Posterior vena cava (tissue), 2 donors: ENCODE data around the gene SRA1. TPM values are rescaled to one million over a fixed set of nuclear protein-coding genes. Genes with fewer than 3 reads are reported as not detected.

ENCODE experiments used
- DNase-seq: peaks from one replicate; pipeline ENCODE4 v3.0.0-alpha.2; 2020; ENCODE audit warnings: low spot score
- intact Hi-C, 2 donors: fragments of 100-400 bp; cut with DNase I; formaldehyde crosslinking; loops; one replicate each; pipeline versions ENCODE4 v1.14.1 to v1.14.2; 2022 to 2023
- total RNA-seq, 2 donors: library from RNA; stranded (reverse); fragmentation: NEBNext Ultra II Directional; extraction: Animal tissue kit (Norgen Biotek cat#: 25700); gene quantifications; one replicate each; pipeline ENCODE4 v1.2.1, GENCODE V29; 2021
- donor health status: DM: yes; HTN: yes; CAD: no.
- donor health status: DM: yes; HTN: yes; CAD: no.

SRA1 gene
- total RNA-seq, 2 donors from 2014 or later = 27.9 to 28.0 TPM

DNA sequence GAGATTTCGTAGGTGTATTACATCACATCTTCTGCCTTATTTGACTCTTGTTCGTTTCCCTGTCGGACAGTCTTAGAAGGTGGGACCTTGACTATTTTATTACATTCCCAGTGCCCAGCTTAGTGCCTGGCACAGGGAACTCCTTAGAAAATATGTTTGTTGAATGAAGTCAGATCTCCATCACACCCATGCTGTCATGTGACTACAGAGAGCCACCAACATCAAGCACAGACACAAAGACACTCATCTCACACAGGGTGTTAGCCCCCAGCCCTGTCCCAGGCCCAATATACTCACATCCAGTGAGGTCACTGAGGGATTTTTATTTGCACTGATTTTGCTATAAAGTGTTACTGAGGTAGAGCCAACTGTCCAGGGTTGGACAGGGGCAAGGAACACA, 692 bp upstream of the SRA1 start:
- intact Hi-C loops = no loop called here
- DNase-seq = no peak

DNA sequence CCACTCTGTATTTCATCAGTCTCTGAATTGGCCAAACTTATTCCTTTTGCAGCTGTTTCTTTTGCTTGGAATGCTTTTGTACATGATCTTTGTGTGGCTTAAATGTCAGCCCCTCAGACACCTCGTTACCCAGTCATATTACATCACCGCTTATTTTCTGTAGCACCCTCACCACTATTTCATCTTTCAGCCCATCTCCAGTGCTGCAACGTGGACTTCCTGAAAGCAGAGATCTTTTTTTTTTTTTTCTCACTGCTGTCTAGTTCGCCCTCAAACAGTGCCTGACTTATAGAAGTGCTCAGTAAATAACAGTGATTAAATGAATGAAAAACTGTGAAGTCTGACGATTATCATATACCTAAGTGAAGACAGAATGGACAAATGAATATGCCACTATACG, 835 bp downstream of the SRA1 start:
- DNase-seq = no peak
- intact Hi-C loops = no loop called here

DNA sequence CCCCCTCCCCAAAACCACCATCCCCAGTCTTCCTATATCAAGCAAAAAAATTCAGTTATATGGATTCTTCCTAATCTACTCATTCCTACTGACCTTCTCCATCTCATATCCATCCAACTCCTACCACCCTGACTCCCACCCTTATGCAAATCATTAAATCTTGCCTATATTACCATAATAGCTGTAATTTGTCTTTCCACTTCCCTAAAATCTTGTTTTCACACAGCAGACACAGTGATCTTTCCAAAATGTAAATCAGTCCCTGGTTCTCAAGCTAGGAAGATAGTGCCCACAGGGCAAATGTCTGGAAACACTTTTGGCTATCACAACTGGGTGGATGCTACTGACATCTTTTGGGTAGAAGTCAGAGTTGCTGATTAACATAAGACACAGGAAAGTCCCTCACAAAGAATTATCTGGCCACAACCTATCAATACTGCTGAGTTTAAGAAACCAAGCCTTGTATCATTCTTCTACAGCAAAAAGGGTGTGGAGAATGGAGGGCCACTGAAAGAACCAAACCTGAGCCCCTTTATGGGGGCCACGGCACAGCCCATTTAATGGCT, 1.4 kb downstream of the SRA1 start:
- DNase-seq = no peak
- intact Hi-C loops = no loop called here

DNA sequence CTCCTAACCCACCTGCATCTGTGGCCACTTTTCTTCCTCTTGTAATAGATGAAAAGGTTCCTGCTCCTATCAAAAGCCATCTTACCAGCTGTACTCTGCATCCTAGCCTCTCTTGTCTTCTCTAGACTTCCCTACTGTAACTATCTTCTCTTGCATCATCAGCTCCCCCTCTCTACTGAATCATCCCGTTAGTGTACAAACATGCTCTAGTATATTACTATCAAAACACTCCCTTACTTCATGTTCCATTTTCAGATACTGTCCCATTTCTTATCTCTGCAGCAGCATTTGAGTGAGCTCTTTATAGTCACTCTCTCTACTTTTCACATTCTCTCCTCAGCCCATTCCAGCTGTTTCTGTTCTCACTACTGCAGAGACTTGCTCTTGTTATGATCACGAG, 2.8 kb downstream of the SRA1 start:
- intact Hi-C loops = no loop called here
- no peak for DNase-seq

DNA sequence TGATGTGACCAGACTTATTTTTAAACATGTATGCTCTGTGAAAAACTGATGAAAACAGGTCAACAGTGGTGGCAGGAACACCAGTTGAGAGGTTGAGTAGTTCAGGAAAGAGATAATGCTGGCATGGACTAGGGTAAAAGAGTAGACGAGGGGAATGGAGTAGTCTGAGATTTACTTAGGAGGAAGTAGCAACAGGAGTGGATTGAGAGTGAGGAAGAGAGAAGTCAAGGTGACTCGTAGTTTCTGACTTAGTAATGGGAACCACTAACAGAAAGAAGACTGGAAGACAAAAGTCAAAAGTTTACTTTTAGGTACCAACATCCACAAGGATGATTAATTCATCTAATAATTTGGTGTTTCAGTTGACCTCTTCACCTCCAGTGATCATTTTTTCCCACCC, 3.6 kb downstream of the SRA1 start:
- DNase-seq = no peak
- intact Hi-C loops = no loop called here

DNA sequence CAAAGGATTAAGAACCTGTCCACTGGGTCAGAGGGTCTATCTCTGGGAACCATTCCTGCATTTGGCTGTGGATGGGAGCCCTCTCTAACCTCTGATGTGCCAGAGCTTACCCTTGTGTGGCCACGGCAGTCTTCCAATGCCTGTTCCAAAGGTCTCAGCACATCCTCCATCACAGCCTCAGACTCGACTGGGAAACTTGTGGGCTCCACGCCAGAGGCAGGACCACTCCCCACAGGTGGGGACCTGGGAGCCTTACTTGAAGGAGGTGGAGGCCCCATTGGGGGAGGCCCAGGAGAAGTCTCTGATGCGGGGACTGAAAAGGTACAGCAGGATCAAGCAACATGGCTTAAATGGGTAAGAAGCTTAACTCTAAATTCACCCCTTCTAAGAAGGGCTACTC, 5.4 kb downstream of the SRA1 start:
- intact Hi-C loops = no loop called here
- peak; percentile 58 for DNase-seq

DNA sequence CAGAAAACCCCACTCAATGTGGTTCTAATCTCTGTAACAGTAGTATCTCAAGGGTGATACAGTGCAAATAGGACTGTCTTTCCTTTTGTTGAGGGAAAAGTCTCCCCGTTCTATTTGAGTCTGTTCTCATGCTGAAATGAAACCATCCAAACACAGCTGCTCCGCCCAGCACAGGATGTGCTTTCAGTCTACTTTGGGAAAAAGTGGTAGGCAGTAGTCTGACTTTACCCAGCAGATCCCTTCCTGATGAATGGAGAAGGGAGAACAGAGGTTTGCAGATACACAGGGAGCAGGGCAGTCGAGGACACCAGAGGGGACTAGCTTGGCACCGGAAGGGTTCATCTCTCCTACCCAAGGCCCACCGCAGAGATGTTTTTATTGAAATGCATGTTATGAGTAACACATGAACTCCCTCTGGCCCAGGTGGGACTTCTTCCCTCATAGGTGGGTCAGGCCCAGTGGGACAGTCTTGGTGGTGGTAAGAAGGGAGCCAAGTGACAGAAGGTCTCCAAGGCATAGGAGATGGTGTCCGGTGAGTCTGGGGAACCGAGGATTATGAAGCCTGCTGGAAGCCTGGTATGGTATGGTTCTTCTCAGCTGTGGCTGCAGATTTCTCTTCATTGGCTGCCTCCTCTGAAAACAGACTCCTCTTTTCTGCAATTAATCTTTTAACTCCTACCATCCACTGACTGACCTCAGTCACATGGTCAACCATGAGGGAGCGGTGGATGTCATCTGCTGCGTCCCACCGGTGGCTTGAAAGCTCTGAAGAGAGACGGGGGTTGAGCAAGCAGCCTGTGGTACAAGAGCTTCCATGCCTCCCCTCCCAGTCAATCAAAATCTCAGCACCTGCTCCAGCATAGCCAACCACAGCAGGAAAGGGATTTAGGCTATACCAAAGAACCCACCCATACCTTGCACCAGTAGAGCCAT, 6.9 kb downstream of the SRA1 start:
- DNase-seq = peak; percentile 49

DNA sequence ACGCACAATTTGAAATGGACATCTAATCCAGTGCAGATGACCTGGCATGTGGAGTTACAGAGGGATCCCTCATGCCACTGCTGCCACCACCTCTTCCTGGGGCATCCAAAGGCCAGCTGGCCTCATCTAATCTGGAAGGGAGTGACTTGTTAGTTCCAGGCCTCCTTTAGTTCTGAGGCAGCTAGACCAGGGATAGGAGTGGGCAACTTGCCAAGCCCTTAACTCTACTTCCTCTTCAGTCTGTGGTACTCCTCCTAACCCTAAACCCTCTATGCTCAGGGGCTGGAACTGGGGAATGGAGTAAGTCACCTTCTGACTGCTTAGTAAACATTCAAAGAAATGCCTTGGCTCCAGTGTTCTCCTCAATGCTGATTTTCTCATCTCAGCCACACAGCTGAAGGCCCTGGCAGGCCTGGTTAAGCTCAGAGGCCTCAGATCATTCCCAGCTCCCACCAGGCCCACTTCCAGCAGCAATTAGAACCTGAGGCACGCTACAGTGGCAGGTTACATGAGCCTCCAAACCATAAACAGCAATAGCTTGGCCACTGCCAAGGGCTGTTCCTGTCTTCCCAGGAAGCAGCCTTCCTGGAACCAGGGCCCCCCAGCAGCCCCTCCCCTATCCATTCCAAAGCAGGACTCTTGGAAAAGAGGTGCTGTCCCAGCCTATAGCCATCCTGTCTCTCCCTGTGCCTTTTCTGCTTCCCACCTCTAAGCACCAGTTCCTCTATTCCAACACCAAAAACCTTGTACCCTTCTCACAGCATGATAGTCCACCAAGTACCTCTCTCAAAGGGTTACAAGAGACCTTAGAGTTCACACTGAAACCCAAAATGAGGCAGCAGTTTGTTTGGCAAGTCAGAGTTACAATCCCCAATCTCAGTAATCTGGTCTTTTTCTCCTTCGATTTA, 7.8 kb downstream of the SRA1 start:
- intact Hi-C loops = loop anchor here in 1 of 2 donors (5.0 kb wide), 1 partner anchor 93 kb away; no protein-coding TSS in a partner anchor

More for the DNA sequence above, 6.9 kb downstream of the SRA1 start:
- intact Hi-C loops = no loop called here

DNA sequence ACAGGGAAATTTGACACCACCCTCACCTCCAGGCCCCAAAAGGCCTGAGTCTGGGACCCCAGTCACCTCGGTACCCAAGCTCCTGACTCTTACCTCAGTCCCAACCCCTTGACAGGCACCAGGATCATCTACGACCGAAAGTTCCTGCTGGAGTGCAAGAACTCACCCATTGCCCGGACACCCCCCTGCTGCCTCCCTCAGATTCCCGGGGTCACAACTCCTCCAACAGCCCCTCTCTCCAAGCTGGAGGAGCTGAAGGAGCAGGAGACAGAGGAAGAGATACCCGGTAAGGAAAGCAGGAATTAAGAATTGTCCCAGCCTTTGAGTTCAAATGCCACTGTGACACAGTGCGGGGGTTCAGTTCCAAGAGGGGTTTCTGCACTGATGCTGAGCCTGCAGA, 8.5 kb downstream of the SRA1 start:
- DNase-seq = peak; percentile 43
- intact Hi-C loops = loop anchor here in 1 of 2 donors (5.0 kb wide), 1 partner anchor 94 kb away; no protein-coding TSS in a partner anchor

More for the DNA sequence above, 7.8 kb downstream of the SRA1 start:
- peak; percentile 69 for DNase-seq

DNA sequence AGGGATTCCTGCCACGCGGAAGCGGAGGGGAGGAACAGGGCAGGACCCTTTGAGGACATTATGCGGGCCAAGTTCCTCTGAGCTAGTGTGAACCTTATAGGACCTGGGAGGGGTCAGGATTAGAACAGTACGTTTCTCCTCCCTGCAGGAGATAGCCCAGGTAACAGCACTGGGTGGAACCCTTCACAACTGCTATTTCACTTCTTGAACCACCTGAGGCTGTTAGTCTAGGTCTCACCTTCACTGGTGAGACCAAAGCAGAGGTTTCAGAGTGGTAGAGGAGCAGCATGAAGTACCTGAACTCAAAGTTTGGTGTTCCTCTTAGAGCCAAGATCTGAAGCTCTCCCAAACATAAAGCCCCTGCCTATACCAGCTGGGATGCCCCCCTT, 9.0 kb downstream of the SRA1 start:
- intact Hi-C loops = loop anchor here in 1 of 2 donors (5.0 kb wide), 1 partner anchor 94 kb away; no protein-coding TSS in a partner anchor

DNA sequence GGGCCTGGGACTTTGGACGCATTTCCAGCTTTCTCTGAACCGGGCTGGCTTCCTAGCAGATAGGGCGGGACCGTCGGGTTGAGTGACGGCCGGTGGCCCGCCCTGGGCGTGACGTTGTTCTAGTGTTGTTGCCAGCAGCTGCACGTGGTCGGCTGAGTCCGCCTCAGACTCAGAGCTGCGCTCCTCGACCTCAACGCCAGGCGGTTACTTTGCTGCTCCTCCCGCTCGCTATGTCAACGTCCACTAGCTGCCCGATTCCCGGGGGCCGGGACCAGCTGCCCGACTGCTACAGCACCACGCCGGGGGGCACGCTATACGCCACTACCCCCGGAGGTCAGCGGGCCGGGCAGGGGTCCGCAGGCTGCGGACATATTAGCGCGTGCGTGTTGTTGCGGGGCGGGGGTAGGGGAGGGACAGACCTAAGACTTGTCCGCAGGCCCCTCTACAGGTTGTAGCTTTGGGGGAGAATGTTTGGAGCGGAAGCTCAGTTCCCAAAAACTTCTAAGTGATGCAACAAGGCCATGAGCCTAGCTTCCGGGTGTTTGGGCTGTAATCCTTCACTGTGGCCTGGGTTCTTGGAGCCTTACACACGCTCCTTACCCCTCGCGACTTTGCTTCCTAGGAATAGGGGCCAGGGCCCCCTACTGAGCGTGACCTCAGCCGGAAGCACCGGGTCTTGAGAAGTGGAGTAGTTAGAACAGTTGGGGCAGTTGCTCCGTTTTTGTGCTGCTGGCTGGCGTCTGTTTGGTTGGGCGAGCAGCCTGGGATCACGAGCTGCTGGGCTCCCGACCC, 9.6 kb downstream of the SRA1 start, which contains the start of gene EIF4EBP3:
EIF4EBP3 (plus strand) TSS at position 155 of the 792 bp plus-strand sequence; CDS start at position 231, 76 bp downstream.
- DNase-seq = peak; percentile 99
- intact Hi-C loops = loop anchor here in 1 of 2 donors (5.0 kb wide), 1 partner anchor 95 kb away; no protein-coding TSS in a partner anchor

More for the DNA sequence above, 9.0 kb downstream of the SRA1 start:
- no peak for DNase-seq

DNA sequence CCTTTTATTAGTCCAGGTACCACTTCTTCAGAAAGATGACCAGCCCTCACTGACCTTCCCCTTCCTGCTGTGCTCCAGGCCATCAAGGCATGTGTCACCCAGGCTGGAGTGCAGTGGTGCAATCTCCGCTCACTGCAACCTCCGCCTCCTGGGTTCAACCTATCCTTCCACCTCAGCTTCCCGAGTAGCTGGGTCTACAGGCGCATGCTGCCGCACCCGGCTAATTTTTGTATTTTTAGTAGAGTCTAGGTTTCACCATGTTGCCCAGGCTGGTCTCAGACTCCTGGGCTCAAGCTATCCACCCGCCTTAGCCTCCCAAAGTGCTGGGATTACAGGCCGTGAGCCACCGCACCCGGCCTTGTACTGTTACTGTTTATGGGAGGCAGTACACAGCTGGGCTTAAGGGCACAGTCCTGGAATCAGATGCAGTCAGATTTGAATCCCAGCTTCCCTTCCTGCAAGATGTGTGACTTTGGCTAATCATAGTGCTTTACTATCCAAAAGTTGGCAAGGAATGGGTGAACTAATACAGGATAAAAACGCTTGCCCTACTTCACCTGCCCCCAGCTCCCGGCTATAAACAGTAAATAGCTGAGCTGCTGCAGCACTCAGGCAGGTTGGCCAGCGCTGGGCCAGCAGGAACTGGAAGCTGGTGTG, 10.3 kb downstream of the SRA1 start:
- peak; percentile 69 for DNase-seq
- intact Hi-C loops = loop anchor here in 1 of 2 donors (5.0 kb wide), 1 partner anchor 95 kb away; no protein-coding TSS in a partner anchor

DNA sequence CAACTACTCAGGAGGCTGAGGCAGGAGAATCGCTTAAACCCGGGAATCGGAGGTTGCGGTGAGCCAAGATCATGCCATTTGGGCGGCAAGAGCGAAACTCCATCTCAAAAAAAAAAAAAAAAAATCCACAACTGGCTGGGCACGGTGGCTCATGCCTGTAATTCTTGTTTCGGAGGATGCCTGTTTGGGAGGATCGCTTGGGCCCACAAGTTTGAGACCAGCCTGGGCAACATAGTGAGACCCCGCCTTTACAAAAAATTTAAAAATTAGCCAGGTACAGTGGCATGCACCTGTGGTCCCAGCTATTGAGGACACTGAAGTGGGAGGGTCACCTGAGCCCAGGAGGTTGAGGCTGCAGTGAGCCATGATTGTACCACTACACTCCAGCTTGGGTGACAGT, 11.7 kb downstream of the SRA1 start:
- intact Hi-C loops = loop anchor here in 1 of 2 donors (5.0 kb wide), 1 partner anchor 97 kb away; no protein-coding TSS in a partner anchor
- no peak for DNase-seq

DNA sequence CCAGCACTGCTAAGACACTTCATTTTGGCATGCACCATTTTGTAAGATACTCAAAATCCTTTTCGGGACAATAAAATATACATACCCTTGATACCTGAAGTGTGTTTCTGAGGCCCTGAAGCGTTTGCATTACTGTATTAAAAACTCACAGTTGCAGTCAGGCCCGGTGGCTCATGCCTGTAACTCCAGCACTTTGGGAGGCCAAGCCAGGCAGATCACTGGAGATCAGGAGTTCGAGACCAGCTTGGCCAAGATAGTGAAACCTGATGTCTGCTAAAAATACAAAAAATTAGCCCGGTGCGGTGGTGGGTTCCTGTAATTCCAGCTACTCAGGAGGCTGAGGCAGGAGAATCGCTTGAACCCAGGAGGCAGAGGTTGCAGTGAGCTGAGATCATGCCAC, 12.3 kb downstream of the SRA1 start:
- intact Hi-C loops = loop anchor here in 1 of 2 donors (5.0 kb wide), 1 partner anchor 97 kb away; no protein-coding TSS in a partner anchor
- no peak for DNase-seq

DNA sequence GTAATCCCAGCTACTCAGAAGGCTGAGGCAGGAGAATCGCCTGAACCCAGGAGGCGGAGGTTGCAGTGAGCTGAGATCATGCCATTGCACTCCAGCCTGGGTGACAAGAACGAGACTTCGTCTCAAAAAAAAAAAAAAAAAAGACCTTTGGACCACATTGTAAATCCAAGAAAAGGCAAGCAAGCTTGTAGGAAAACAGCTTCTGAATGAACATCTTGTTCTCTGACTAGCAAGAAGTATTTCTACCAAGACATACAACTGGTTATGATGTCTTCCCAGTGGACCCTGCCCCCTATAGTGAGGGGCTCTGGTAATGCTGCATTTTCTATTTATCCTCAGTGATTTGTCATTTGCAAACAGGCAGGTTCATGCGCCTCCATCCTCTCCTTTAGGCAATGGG, 14.3 kb downstream of the SRA1 start:
- intact Hi-C loops = no loop called here
- no peak for DNase-seq

DNA sequence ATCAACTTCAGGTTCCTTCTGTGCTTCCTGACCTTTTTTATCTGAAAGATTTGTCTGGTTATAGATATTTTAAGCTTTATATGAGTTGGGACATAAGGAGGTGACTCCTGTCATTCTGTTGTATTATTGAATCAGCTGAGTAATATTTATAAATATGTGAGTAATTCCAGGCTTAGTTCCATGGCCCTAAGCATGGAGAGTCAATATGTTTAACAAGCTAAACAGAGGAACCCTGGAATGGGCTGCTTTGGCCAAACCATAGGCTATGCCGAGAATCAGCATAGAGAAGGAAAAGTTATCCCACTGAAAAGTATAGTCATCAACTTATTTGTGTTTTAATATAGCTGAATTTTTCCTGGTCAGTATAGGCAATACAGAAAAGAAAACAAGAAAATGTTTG, 17.0 kb downstream of the SRA1 start:
- DNase-seq = no peak
- intact Hi-C loops = no loop called here

DNA sequence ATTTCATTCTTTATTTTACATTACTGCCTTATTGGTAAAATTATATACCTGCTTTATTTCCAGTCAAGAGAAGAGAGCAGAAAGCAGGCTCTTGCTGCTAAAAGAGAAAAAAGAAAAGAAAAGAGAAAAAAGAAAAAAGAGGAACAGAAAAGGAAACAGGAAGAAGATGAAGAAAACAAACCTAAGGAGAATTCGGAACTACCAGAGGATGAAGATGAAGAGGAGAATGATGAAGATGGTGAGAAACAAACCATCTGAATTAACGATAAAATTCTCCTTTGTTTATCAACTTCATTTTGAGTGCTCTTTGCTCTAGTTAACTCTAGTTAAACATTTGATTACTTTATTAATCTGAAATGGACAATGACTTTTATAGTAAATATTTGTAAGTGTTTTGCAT, 33.3 kb downstream of the SRA1 start:
- intact Hi-C loops = no loop called here
- no peak for DNase-seq

DNA sequence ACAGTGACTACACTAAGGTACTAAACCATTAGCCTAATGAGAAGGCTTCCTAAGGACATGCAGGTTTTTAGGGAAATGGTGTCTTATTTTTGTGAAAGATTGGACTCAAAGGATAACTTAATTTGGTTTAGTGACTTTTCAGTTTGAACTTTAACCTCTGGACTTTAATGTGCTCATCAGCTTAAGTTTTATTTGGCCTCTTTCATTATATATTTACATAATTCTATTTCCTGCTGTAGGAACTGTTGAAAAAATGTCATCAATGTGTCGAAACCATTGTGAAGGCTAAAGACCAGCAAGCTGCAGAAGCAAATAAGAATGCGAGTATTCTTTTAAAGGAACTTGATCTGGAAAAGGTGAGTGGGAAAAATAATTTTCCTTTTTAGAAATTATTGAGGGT, 44.1 kb downstream of the SRA1 start:
- no peak for DNase-seq
- intact Hi-C loops = no loop called here
